UCSD-AML1 (cell line): Measurements from ENCODE around the gene TBL1X.

Source experiments
- DNase-seq: peaks from one replicate; lab custom pipeline; 2025; ENCODE audit not compliant: unreplicated experiment; lab: John Stamatoyannopoulos, UW

The TBL1X gene

GRCh38 chrX:9578083-9578779 is 113.4 kb downstream of the TBL1X start:
- no peak for DNase-seq

GRCh38 chrX:9581771-9582385 is 117.0 kb downstream of the TBL1X start:
- no peak for DNase-seq

- no peak for DNase-seq
These were observed 118.1 kb downstream of the TBL1X start for GRCh38 chrX:9582956-9583355.

GRCh38 chrX:9586992-9587392 is 122.1 kb downstream of the TBL1X start:
- no peak for DNase-seq

GRCh38 chrX:9587642-9588041 is 122.8 kb downstream of the TBL1X start:
- DNase-seq = no peak

DNA sequence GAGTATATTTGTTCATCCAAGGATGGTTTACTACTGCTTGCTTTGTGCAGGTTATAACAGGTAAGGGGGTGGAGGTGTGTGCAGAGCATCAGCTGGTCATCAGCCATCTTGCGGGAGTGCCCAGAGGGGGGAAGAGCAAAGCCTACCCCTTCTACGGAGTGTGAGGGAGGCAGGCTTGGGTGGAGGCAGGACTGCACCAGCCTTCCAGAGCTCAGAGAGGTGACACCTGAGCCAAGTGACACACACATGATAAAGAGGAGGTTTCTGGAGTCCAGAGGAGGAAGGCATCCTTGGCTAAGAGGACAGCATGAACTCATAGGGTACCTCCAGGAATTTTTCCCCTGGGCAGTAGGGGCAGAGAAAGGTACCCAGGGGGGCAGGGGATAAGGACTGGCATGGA is 126.6 kb downstream of the TBL1X start:
- no peak for DNase-seq

DNA sequence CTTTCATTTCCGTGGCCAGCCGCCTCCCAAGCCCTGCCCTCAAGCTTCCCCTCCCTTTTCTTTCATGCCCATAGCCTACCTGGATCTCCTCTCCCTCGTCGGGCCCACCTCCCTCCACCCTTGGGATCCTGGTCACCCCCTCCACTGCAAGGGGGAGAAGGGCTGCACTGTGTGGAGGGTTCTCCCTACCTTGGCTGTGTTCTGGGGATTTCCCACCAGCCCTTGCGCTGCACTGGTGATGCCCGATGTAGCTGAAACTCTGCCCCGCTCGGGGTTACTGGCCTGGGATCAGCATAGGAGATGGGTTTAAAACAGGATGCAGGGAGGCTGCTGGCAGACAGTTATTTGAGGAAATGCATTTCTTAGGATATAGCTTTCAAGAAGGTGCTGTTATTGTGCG is 128.9 kb downstream of the TBL1X start:
- DNase-seq = no peak

GRCh38 chrX:9595174-9595573 is 130.3 kb downstream of the TBL1X start:
- no peak for DNase-seq

GRCh38 chrX:9596837-9597236 is 132.0 kb downstream of the TBL1X start:
- no peak for DNase-seq

DNA sequence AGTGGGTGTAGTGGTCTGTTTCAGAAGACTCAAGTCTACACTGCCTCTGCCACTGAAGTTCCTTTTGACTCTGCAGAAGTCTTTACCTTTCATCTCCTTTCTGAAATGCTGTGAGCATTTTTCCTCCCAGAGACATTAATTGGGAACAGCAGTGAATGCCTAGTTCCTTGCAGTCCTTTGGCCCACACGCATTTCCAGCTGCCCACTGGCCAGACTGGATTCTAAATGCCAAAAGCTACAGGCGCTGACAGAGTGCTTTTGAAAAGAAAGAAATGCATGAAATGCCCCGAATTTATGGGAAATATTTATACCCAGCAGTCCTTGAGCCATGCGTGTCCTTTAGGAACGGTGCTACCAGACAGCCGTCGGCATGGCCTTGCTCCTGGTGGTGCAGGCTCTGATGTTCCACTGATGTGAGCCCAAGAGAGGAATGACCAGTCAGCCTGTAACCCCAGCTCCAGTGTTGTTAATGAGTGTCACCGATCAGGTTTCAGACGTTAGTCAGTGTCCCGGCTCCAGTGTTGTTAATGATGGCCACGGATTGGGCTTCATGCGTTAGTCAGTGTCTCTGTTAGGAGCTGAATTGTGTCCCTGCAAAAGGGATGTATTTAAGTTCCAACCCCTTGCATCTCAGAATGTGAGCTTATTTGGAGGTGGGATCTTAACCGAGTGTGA is 132.6 kb downstream of the TBL1X start:
- DNase-seq = no peak

GRCh38 chrX:9598344-9598743 is 133.5 kb downstream of the TBL1X start:
- DNase-seq = no peak

DNA sequence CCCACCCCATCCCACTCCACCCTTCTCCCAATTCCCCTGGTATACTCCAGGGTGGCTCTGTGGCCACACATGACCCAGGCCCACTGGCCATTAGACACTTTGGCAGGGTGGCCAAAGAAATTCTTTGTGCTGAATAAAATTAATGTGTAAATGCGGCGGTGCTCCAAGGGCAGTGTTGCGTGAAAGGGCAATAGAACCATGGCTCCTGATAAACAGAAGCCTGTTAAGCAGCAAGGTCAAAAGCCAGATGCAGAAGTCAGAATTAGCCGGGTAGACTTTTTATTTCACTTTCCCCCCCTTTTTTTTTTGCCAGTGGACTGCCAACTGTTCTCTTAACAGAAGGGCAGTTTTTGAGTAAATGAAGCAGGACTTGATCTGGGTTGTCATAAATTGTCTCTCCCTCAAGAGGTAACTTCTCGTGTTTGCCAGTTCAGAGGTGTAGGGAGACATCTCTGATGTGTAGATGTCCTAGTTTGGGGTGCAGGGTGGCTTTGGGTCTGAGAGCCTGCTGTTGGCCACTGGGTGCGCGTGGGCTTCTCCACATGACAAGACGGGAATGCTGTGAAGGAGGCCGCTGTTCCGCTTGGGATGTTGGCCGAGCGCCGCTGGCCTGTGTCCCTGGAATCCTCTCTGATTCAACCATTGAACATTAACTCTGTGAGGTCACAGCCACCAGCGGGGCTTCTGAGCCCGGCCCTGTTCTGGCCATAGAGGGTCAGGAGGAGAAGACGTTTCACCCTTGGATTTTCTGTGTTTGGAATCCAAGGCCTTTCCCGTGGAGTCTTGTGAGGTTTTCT is 139.5 kb downstream of the TBL1X start:
- DNase-seq = no peak

GRCh38 chrX:9604908-9605306 is 140.0 kb downstream of the TBL1X start:
- DNase-seq = no peak

GRCh38 chrX:9605484-9605883 is 140.6 kb downstream of the TBL1X start:
- DNase-seq = no peak

DNA sequence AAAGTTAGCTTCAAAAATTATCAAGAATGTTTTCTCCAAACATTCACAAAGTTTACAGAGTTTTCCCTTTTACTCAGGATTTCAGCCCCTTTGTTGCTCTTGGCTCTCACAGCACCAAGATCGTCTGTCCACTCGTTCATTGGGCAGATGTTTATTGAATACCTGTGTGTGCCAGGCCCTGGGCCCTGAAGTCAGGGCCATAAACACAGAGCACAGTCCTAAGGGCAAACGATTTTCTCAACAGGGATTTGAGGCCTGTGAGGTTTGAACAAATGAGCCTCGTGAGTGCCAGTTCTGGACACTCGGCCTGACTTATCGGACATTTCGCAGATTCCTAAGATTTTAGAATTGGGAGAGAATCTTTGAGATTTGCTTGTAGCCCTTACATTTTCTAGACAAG is 142.1 kb downstream of the TBL1X start:
- no peak for DNase-seq

- no peak for DNase-seq
These were observed 144.6 kb downstream of the TBL1X start for GRCh38 chrX:9609499-9609898.

DNA sequence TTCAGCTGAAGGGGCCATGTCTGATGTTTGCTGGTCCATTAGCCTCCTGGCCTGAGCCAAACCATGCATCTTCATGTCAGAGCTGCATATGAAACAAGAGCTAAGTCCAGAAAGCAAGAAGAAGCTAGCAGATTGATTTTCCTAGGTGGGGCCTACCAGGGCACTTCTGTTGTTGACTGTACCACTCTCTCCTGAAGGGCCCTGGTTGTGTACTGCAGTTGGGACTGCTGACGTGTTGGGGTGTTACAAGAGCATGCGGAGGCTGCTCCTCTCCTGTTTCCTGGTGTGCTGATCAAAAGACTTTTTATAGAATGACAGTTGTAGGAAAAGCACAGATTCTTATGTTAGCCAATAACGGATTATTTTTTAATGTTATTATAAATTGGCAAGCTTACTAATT is 145.1 kb downstream of the TBL1X start:
- no peak for DNase-seq

GRCh38 chrX:9610771-9611392 is 146.0 kb downstream of the TBL1X start:
- DNase-seq = no peak

DNA sequence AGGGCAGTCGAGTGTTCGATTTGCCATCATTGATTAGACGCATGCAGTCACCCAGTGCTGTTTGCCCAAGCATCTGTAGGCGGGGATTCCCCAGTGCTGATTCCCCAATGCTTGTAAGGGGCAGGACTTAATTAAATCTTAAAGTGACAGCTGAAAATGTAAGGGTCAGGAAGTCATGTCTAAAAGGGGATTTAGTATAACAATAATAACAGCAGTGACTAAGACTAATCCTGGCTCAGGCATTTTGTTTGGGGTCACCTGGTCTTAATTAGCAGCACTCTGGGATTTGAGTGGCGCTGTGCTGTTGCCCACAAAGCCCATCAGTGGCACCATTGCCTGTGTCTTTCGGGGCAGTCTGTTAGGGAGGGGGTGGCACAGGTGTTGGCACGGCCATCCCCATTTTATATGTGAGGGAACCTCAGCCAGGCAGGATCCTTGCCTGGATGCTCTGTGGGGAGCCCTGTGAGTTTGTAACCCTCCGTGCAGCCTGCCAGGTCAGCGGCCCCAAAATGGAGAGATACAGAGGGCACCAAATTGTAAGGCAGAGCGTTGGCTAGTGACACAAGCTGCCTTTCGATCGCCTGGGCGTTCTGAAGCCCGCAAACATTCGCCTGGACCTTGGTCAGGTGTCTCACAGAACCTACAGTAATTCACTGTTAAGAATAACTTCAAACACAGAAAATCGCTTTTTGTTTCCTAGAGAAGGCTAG is 146.7 kb downstream of the TBL1X start:
- no peak for DNase-seq

DNA sequence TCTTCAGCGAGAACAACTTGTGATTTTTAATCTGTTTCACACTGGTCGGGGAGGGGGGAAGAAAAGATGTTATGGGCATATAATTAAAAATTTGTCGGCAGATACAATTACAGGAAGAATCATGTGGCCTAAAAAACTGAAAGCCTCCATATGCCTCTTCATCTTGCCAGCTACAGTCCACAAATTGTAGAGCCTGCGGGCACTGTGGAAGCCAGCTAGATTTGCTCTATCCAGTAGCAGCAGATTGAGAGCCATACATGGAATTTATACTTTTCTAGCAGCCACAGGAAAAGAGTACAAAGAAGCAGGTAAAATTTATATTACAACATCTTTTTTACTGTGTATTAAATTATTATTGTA is 147.3 kb downstream of the TBL1X start:
- no peak for DNase-seq

DNA sequence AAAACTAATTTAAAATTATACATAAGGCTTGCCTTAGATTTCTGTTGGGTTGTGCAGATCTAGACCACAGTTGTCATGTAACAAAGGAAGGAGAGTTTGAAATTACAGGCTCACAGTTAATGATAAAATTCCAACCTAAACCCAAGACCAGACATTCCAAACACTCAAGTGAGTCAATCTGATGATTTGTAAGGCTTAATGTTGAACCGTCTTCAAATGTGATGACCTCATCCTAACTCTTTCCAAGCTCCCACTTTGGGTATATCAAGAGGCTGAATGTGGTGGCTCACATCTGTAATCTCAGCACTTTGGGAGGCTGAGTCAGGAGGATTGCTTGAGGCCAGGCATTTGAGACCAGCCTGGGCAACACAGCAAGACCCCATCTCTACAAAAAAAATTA is 149.2 kb downstream of the TBL1X start:
- DNase-seq = no peak
